OCI-LY3 (cell line): ENCODE data around the gene ANAPC10.

Source experiments
- H2AFZ ChIP-seq: fragments of 200-600, 300-600 bp; shearing (Covaris generic); 2 replicates; pipeline ENCODE4 v1.6.0; 2014; ENCODE audit warnings: antibody characterized with exemption, low read depth, low read length
- H3K27ac ChIP-seq: fragments of 200-600, 300-600 bp; sonication (generic); 2 replicates; pipeline ENCODE4 v1.5.1; 2014; ENCODE audit warnings: mild to moderate bottlenecking, low read length, moderate library complexity, mixed read lengths
- H3K27me3 ChIP-seq: fragments of 200-600, 300-600 bp; sonication (generic); 2 replicates; pipeline ENCODE4 v1.6.1; 2014; ENCODE audit warnings: low read depth, low read length, mixed read lengths
- H3K36me3 ChIP-seq: fragments of 200-600, 300-600 bp; sonication (generic); replicated peaks from 2 replicates; pipeline ENCODE3; 2014; ENCODE audit warnings: low read depth, low read length, mixed read lengths
- H3K4me1 ChIP-seq: fragments of 300-600, 200-600 bp; sonication (generic); 2 replicates; pipeline ENCODE4 v1.6.1; 2014; ENCODE audit warnings: low read length, mixed read lengths
- H3K4me2 ChIP-seq: fragments of 200-600, 300-600 bp; sonication (generic); 2 replicates; pipeline ENCODE4 v1.6.1; 2014; ENCODE audit warnings: low read length, mixed read lengths
- H3K4me3 ChIP-seq: fragments of 300-600, 200-600 bp; sonication (generic); 2 replicates; pipeline ENCODE4 v1.5.1; 2014; ENCODE audit warnings: antibody characterized with exemption, mild to moderate bottlenecking, low read length, moderate library complexity
- H3K79me2 ChIP-seq: fragments of 300-600, 200-600 bp; shearing (Covaris generic); 2 replicates; pipeline ENCODE4 v1.6.1; 2014; ENCODE audit warnings: mild to moderate bottlenecking, low read length, mixed read lengths
- H3K9ac ChIP-seq: fragments of 300-600, 200-600 bp; shearing (Covaris generic); 2 replicates; pipeline ENCODE4 v1.6.0; 2014; ENCODE audit warnings: mild to moderate bottlenecking, low read length, moderate library complexity
- H3K9me3 ChIP-seq: fragments of 200-600, 300-600 bp; shearing (Covaris generic); 2 replicates; pipeline ENCODE4 v1.6.1; 2014; ENCODE audit warnings: low read length, mixed read lengths; ENCODE audit not compliant: insufficient read depth
- H4K20me1 ChIP-seq: fragments of 200-600, 300-600 bp; sonication (generic); 2 replicates; pipeline ENCODE4 v1.6.1; 2016; ENCODE audit warnings: low read length, mixed read lengths; ENCODE audit not compliant: insufficient read depth
- EZH2phosphoT487 ChIP-seq: fragments of 200-600 bp; shearing (Covaris generic); IDR thresholded peaks from 2 replicates; pipeline ENCODE4 v1.6.1; 2018; ENCODE audit warnings: antibody characterized with exemption, mixed run types, low read depth
- TF ChIP-seq, protein P1 (sequence below): fragments of 200-600, 300-600 bp; sonication (generic); IDR thresholded peaks from 2 replicates; pipeline ENCODE4 v1.5.1; 2014; ENCODE audit warnings: antibody characterized with exemption, low read length, low read depth

ANAPC10 gene

DNA sequence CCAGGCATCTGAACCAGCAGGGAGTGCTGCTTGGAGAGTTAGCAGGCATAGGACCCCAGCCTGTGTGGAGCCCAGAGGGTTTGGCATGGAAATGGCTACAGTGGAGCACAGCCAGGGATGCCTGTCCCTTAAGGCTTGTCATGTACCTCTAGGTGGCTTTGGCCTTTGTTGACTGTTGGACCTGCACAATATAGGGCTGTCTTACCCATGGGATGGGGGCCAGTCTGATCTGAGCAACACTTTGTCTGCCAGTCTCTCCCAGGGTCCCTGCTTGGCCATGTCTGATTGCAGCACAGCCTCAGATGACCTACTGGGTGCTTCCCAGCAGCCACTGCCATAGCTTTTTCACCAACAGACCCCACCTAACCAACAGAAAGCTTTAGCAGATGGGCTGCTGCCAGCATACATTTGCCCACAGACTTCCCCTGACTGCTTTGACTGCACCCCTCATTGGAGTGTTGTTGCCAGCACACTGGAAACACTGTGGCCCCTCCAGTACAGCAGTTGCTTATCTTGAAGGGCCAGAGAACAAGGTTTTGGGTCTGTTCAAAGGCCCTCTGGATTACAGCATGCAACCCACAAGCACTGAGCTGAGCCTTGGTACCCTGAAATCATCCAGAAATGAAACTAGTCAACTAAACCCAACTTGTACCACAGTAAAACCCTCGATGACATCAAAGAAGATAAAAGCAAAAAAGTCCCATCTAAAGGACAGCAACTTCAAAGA, 22.1 kb downstream of the ANAPC10 start:
- Histone ChIP-seq H3K4me3 (no peak overlapping the region), H3K79me2 (peaks cover 38% of the 10 kb centered on the region), H3K27ac (no peak overlapping the region), H2AFZ (no peak overlapping the region), H3K36me3 (peaks cover 27% of the 10 kb centered on the region), H4K20me1 (peaks cover 10% of the 10 kb centered on the region; the same call in 1 of the 2 replicates), H3K27me3 (no peaks in the 10 kb centered on the region), H3K4me1 (no peaks in the 10 kb centered on the region), H3K9ac (no peak overlapping the region), H3K4me2 (no peak overlapping the region), H3K9me3 (no peaks in the 10 kb centered on the region)
- no peak for TF ChIP-seq EZH2phosphoT487
- TF ChIP-seq, protein P1, sequence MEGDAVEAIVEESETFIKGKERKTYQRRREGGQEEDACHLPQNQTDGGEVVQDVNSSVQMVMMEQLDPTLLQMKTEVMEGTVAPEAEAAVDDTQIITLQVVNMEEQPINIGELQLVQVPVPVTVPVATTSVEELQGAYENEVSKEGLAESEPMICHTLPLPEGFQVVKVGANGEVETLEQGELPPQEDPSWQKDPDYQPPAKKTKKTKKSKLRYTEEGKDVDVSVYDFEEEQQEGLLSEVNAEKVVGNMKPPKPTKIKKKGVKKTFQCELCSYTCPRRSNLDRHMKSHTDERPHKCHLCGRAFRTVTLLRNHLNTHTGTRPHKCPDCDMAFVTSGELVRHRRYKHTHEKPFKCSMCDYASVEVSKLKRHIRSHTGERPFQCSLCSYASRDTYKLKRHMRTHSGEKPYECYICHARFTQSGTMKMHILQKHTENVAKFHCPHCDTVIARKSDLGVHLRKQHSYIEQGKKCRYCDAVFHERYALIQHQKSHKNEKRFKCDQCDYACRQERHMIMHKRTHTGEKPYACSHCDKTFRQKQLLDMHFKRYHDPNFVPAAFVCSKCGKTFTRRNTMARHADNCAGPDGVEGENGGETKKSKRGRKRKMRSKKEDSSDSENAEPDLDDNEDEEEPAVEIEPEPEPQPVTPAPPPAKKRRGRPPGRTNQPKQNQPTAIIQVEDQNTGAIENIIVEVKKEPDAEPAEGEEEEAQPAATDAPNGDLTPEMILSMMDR, result no peak

- Histone ChIP-seq H2AFZ (no peak overlapping the region), H3K36me3 (peaks cover 9% of the 10 kb centered on the region), H3K27ac (no peak overlapping the region), H3K9me3 (no peaks in the 10 kb centered on the region), H3K79me2 (peaks cover 16% of the 10 kb centered on the region), H3K27me3 (no peaks in the 10 kb centered on the region), H3K4me1 (no peaks in the 10 kb centered on the region), H3K9ac (no peak overlapping the region), H3K4me2 (no peak overlapping the region), H4K20me1 (peaks cover 4% of the 10 kb centered on the region; the same call in 1 of the 2 replicates), H3K4me3 (no peak overlapping the region)
- TF ChIP-seq, protein P1, result no peak
- TF ChIP-seq EZH2phosphoT487, result no peak
Observed at GRCh38 chr4:145071560-145071959, 26.4 kb downstream of the ANAPC10 start.

DNA sequence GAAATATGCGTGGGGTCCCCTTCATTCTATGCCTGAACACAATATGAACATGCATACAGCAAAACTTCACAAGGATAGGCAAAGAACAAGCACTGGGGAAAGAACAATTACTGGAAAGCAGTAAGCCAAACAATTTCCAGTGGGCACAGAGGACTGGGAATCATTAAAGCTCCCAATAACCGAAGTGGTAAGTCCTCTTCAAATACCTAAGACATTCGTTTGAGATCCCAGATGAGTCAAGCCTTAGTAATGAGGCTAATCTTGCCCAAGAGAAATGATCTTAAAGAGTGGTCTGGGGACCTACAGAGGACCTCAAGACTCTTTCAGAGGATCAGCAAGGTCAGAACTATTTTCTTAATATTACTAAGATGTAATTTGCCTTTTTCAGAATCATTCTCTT, 28.6 kb downstream of the ANAPC10 start:
- Histone ChIP-seq H3K27ac (no peak overlapping the region), H3K27me3 (no peaks in the 10 kb centered on the region), H3K36me3 (no peaks in the 10 kb centered on the region), H2AFZ (no peak overlapping the region), H3K79me2 (peaks cover 6% of the 10 kb centered on the region; the same call in 1 of the 2 replicates), H3K4me1 (no peaks in the 10 kb centered on the region), H3K4me2 (no peak overlapping the region), H4K20me1 (no peaks in the 10 kb centered on the region), H3K4me3 (no peak overlapping the region), H3K9me3 (no peaks in the 10 kb centered on the region), H3K9ac (no peak overlapping the region)
- TF ChIP-seq, protein P1, result no peak
- TF ChIP-seq EZH2phosphoT487, result no peak

- H3K4me3 ChIP-seq, result no peak overlapping the region
- no peak overlapping the region for H2AFZ ChIP-seq
- H3K4me1 ChIP-seq, result no peaks in the 10 kb centered on the region
- no peaks in the 10 kb centered on the region for H3K9me3 ChIP-seq
- no peak overlapping the region for H3K4me2 ChIP-seq
- peaks cover 5% of the 10 kb centered on the region for H3K36me3 ChIP-seq
- no peaks in the 10 kb centered on the region for H3K27me3 ChIP-seq
- no peak overlapping the region for H3K9ac ChIP-seq
- H3K27ac ChIP-seq, result no peak overlapping the region
- H3K79me2 ChIP-seq, result peaks cover 6% of the 10 kb centered on the region; the same call in 1 of the 2 replicates
- TF ChIP-seq, protein P1, result no peak
- no peak for TF ChIP-seq EZH2phosphoT487
- no peaks in the 10 kb centered on the region for H4K20me1 ChIP-seq
Observed at GRCh38 chr4:145066063-145066501, 31.9 kb downstream of the ANAPC10 start.
